HepG2 (cell line): Measurements from ENCODE around the gene CDKN2A. TPM values are rescaled to one million over a fixed set of nuclear protein-coding genes. Genes with fewer than 3 reads are reported as not detected.

Experiments
- ATAC-seq: fragments of 200-7000 bp; cut with Tn5 transposase; 3 replicates; pipeline ENCODE4 v1.9.1; 2020; ENCODE audit warnings: mild to moderate bottlenecking, moderate library complexity
- BruUV-seq: library from RNA; stranded (reverse); fragments of 400-500 nt; replicated peaks from 2 replicates; lab custom pipeline; 2021; lab: Mats Ljungman, UMichigan
- CTCF ChIA-PET: fragments of 300-600 bp; formaldehyde crosslinking; extraction: SDS; loops from one replicate; lab custom pipeline; 2021; ENCODE audit warnings: low total read pairs, inconsistent platforms, low intra/inter-chr PET ratio; lab: Yijun Ruan, JAX
- POLR2A ChIA-PET: fragments of 350-600 bp; sonication (Branson Sonifier 250); formaldehyde crosslinking; loops from one replicate; lab custom pipeline; 2020; ENCODE audit warnings: antibody characterized with exemption, inconsistent platforms; lab: Yijun Ruan, JAX
- DNase-seq: peaks from one replicate; pipeline ENCODE4 v3.0.0-alpha.2; 2015; ENCODE audit warnings: low spot score
- FAIRE-seq: peaks from 3 replicates; lab custom pipeline; 2011; peaks lifted over from hg19 to GRCh38; lab: Jason Lieb, UNC
- H2AFZ ChIP-seq: one replicate; pipeline ENCODE4 v1.6.1; 2011; ENCODE audit warnings: low read length, inconsistent platforms
- H3K27ac ChIP-seq: fragments of 300-600 bp; 3 replicates; pipeline ENCODE4 v1.8.0; 2011; ENCODE audit warnings: mixed run types, mild to moderate bottlenecking, mixed read lengths, low read length, inconsistent platforms; ENCODE audit not compliant: insufficient read depth; ENCODE audit errors: extremely low read length
- H3K27me3 ChIP-seq, 2 experiments: fragments of 200-600 bp in 1 of 2; 2 replicates in 1 of 2; 3 replicates in 1 of 2; pipeline versions ENCODE4 v1.6.0 to v1.8.0; 2011; ENCODE audit warnings: low read length in 2 of 2, mild to moderate bottlenecking in 2 of 2, moderate library complexity in 2 of 2, inconsistent platforms in 1 of 2; ENCODE audit not compliant: insufficient read depth in 2 of 2, control insufficient read depth in 1 of 2
- H3K36me3 ChIP-seq, 2 experiments: fragments of 200-600 bp in 1 of 2; replicated peaks in 1 of 2; 2 replicates in 1 of 2; 3 replicates in 1 of 2; pipeline versions ENCODE4 v1.5.1 to v1.8.0; 2011; ENCODE audit warnings: low read length in 2 of 2, inconsistent platforms in 1 of 2; ENCODE audit not compliant: insufficient read depth in 2 of 2, control insufficient read depth in 1 of 2
- H3K4me1 ChIP-seq: 2 replicates; pipeline ENCODE4 v1.5.1; 2012; ENCODE audit warnings: low read length, inconsistent platforms; ENCODE audit not compliant: insufficient read depth
- H3K4me2 ChIP-seq: 2 replicates; pipeline ENCODE4 v1.6.0; 2011; ENCODE audit warnings: low read depth, low read length, inconsistent platforms
- H3K4me3 ChIP-seq, 3 experiments: fragments of 200-600 bp in 1 of 3; sonication (generic), shearing (Covaris generic) in 1 of 3; replicated peaks in 1 of 3; 2 replicates each; pipeline ENCODE4 v1.5.1; 2011 to 2016; ENCODE audit warnings: low read length in 3 of 3, inconsistent platforms in 2 of 3, low read depth in 2 of 3, mild to moderate bottlenecking in 2 of 3, control low read depth in 1 of 3, mixed read lengths in 1 of 3; ENCODE audit not compliant: insufficient read depth in 1 of 3
- H3K79me2 ChIP-seq: one replicate; pipeline ENCODE4 v1.6.1; 2011; ENCODE audit warnings: low read length, inconsistent platforms; ENCODE audit not compliant: insufficient read depth
- H3K9ac ChIP-seq: 2 replicates; pipeline ENCODE4 v1.6.0; 2011; ENCODE audit warnings: mild to moderate bottlenecking, low read depth, low read length, inconsistent platforms; ENCODE audit not compliant: insufficient read depth
- H3K9me3 ChIP-seq: 2 replicates; pipeline ENCODE4 v1.5.1; 2012; ENCODE audit warnings: mild to moderate bottlenecking, low read length
- H4K20me1 ChIP-seq: 2 replicates; pipeline ENCODE4 v1.6.0; 2011; ENCODE audit warnings: inconsistent platforms, mild to moderate bottlenecking, low read length, moderate library complexity; ENCODE audit not compliant: insufficient read depth
- ARID5B ChIP-seq: IDR thresholded peaks from 2 replicates; pipeline ENCODE4 v1.4.0; 2020; ENCODE audit warnings: mild to moderate bottlenecking, missing genetic modification reagents
- ATF4 ChIP-seq, 2 experiments: fragments of 450-650 bp in 1 of 2; sonication (generic) in 1 of 2; formaldehyde crosslinking; IDR thresholded peaks; 2 replicates each; pipeline versions ENCODE4 v1.5.0 to v1.8.0; 2020 to 2022; ENCODE audit warnings: mild to moderate bottlenecking in 1 of 2, missing genetic modification reagents in 1 of 2
- CEBPB ChIP-seq: IDR thresholded peaks from 2 replicates; pipeline ENCODE4 v1.6.1; 2011; ENCODE audit warnings: low read depth, low read length, improper control_type of control experiment, borderline replicate concordance
- GLI4 ChIP-seq: sonication (generic); formaldehyde crosslinking; IDR thresholded peaks from 2 replicates; pipeline ENCODE4 v1.5.1; 2020; ENCODE audit warnings: missing genetic modification reagents, mild to moderate bottlenecking, moderate library complexity, borderline replicate concordance
- HDAC1 ChIP-seq: sonication (generic); formaldehyde crosslinking; IDR thresholded peaks from 2 replicates; pipeline ENCODE4 v1.5.1; 2020; ENCODE audit warnings: mild to moderate bottlenecking, missing genetic modification reagents
- KLF16 ChIP-seq, 2 experiments: sonication (generic) in 1 of 2; formaldehyde crosslinking in 1 of 2; IDR thresholded peaks; 2 replicates each; pipeline versions ENCODE4 v1.6.1 to v1.8.0; 2016 to 2023; ENCODE audit warnings: missing genetic modification reagents in 2 of 2, missing compliant biosample characterization in 1 of 2
- SMAD3 ChIP-seq: sonication (generic); formaldehyde crosslinking; IDR thresholded peaks from 2 replicates; pipeline ENCODE4 v1.4.0; 2020; ENCODE audit warnings: missing genetic modification reagents
- SMAD9 ChIP-seq: sonication (generic); formaldehyde crosslinking; IDR thresholded peaks from 2 replicates; pipeline ENCODE4 v1.5.1; 2020; ENCODE audit warnings: mild to moderate bottlenecking, missing genetic modification reagents
- SOX13 ChIP-seq, 3 experiments: fragments of 450-650 bp in 1 of 3; sonication (generic) in 1 of 3; formaldehyde crosslinking in 1 of 3; IDR thresholded peaks in 2 of 3; conservative IDR thresholded peaks in 1 of 3; 2 replicates each; pipeline versions ENCODE4 v1.5.0 to v1.6.1; 2016 to 2020; ENCODE audit warnings: antibody characterized with exemption in 1 of 3, mild to moderate bottlenecking in 1 of 3, missing compliant biosample characterization in 1 of 3, missing genetic modification reagents in 1 of 3, moderate library complexity in 1 of 3
- ZNF318 ChIP-seq: sonication (generic); formaldehyde crosslinking; IDR thresholded peaks from 2 replicates; pipeline ENCODE4 v1.4.0; 2020; ENCODE audit warnings: mild to moderate bottlenecking, missing genetic modification reagents
- WGBS: methylation state at CpG from one replicate; pipeline ENCODE4 v1.1.6; 2017; ENCODE audit warnings: low lambda C conversion rate; 5-methylcytosine and 5-hydroxymethylcytosine counted together
- in situ Hi-C: cut with HindIII; loops from 2 replicates; pipeline ENCODE4 v1.10.0; 2017; ENCODE audit warnings: low pct_unique_long_range_greater_than_20kb; ENCODE audit not compliant: extremely low pct_ligation_motif_present
- intact Hi-C: fragments of 100-400 bp; cut with micrococcal nuclease; formaldehyde crosslinking; loops from one replicate; pipeline ENCODE4 v1.10.0; 2022; ENCODE audit not compliant: unreplicated experiment
- polyA plus RNA-seq, 8 experiments: library from polyadenylated mRNA; depleted of rRNA in 3 of 8; stranded (reverse) in 7 of 8; unstranded in 1 of 8; fragments of >200 nt; fragmentation: Illumina TruSeq in 4 of 8; extraction: Trizol in 4 of 8; gene quantifications; 2 replicates each; pipeline versions ENCODE4 v1.2.1 to v1.2.3, GENCODE V29; 2011 to 2016; ENCODE audit warnings: low read depth in 4 of 8, missing spikeins in 1 of 8, mixed read lengths in 1 of 8; ENCODE audit not compliant: insufficient read depth in 1 of 8
- total RNA-seq, 5 experiments: library from RNA; depleted of rRNA; stranded (reverse); fragments of >200 nt; fragmentation: Illumina TruSeq; extraction: Trizol; gene quantifications; 2 replicates each; pipeline ENCODE4 v1.2.3, GENCODE V29; 2016; ENCODE audit warnings: low read depth in 1 of 5

Gene CDKN2A
- total and polyA plus RNA-seq, 2 of the 13 experiments (the other 11 are each of a cell fraction or from before 2014, with no cell fraction given): 4.2 to 4.8 TPM

- peaks cover 6% of the 10 kb centered on the region; the same call in 1 of the 2 replicates for H3K4me1 ChIP-seq
- no peak overlapping the region for H3K9ac ChIP-seq
- ATAC-seq (no peak), DNase-seq (peak; percentile 7), FAIRE-seq (no peak)
- H3K36me3 ChIP-seq: no peaks in the 10 kb centered on the region
- H3K27me3 ChIP-seq: no peaks in the 10 kb centered on the region
- POLR2A ChIA-PET: no interaction called here
- CTCF ChIA-PET: no interaction called here
- WGBS: 16% methylated on average over 3 of the region's 3 CpGs
- no peak overlapping the region for H2AFZ ChIP-seq
- no TSS peak for BruUV-seq
- intact Hi-C loops: loop anchor here (1.0 to 5.0 kb wide), 2 partner anchors 78 to 195 kb away; no protein-coding TSS in a partner anchor
- no peaks in the 10 kb centered on the region for H4K20me1 ChIP-seq
- no peak overlapping the region for H3K4me3 ChIP-seq
- H3K9me3 ChIP-seq: no peaks in the 10 kb centered on the region
- in situ Hi-C loops: loop anchor here (10.0 kb wide), 1 partner anchor 224 kb away; no protein-coding TSS in a partner anchor
- no peak overlapping the region for H3K4me2 ChIP-seq
- H3K27ac ChIP-seq: no peak overlapping the region
- no peaks in the 10 kb centered on the region for H3K79me2 ChIP-seq
- TF ChIP-seq HDAC1 (no peak), SMAD3 (CRISPR knock-in tag) (0 out of 2 replicates have a peak, but pooled peaks have one; percentile 21), ZNF318 (CRISPR knock-in tag) (no peak), ATF4 (CRISPR knock-in tag; IDR thresholded peaks at IDR 0.05) (peak in 1 of 2 experiments; percentile 33; a peak in 1 of 4 replicates), CEBPB (peak; percentile 98), GLI4 (no peak), KLF16 (CRISPR knock-in tag; IDR thresholded peaks at IDR 0.05) (0 out of 4 replicates have a peak, but pooled peaks of 1 of the 2 experiments have one; percentile 18), SMAD9 (CRISPR knock-in tag) (no peak), ARID5B (CRISPR knock-in tag) (peak; percentile 61; the same call in 1 of the 2 replicates), SOX13 (IDR thresholded peaks at IDR 0.05) (no peak), SOX13 (CRISPR knock-in tag; conservative IDR thresholded peaks at IDR 0.05 in 1 of 2, IDR thresholded peaks at IDR 0.05 in 1 of 2) (peak in 1 of 2 experiments; percentile 60; a peak in 2 of 4 replicates)
These were observed 45.1 kb upstream of the CDKN2A start for GRCh38 chr9:22039258-22039657.
